DND-41 (cell line): ENCODE data around the gene THUMPD1.

Source experiments
- CTCF ChIP-seq: IDR thresholded peaks from 2 replicates; pipeline ENCODE4 v1.5.1; 2012; ENCODE audit warnings: borderline replicate concordance, low read length, moderate library complexity, mild to moderate bottlenecking; ENCODE audit not compliant: poor library complexity, severe bottlenecking; ENCODE audit errors: extremely low read depth
- EZH2 ChIP-seq: IDR thresholded peaks from 3 replicates; pipeline ENCODE4 v1.6.1; 2012; ENCODE audit warnings: borderline replicate concordance, low read depth, mild to moderate bottlenecking, moderate library complexity, low read length, inconsistent platforms; ENCODE audit not compliant: severe bottlenecking

GRCh38 chr16:20704281-20704680 is 37.3 kb downstream of the THUMPD1 start:
- TF ChIP-seq EZH2 (no peak), CTCF (no peak)
